ENCODE results near the gene DNAH8.

Gene DNAH8

DNA sequence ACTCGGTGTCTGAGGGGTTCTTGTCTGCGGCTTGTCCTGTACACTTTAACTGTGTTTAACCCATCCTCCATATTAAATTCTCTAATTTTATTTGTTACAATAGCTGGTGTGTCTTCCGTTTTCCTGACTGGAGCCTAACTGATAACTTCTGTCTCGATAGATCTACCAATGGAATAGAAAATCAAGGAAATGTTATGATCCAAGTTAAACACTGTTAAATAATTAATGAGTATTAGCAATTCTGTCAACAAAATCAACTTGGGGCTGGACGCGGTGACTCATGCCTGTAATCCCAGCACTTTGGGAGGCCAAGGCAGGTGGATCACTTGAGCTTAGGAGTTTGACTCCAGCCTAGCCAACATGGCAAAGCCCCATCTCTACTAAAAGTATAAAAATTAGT is 81.7 kb downstream of the DNAH8 start:
- DNase-seq (ENCODE audit: low read depth) = no peak

- DNase-seq (ENCODE audit: low read depth) = no peak
Observed at GRCh38 chr6:38797391-38797790, 82.3 kb downstream of the DNAH8 start.

- DNase-seq (ENCODE audit: low read depth) = no peak
Observed at GRCh38 chr6:38799529-38800184, 84.5 kb downstream of the DNAH8 start.

- no peak for DNase-seq (ENCODE audit: low read depth)
Observed at GRCh38 chr6:38801305-38801704, 86.2 kb downstream of the DNAH8 start.

GRCh38 chr6:38802497-38802896 is 87.4 kb downstream of the DNAH8 start:
- no peak for DNase-seq (ENCODE audit: low read depth)

DNA sequence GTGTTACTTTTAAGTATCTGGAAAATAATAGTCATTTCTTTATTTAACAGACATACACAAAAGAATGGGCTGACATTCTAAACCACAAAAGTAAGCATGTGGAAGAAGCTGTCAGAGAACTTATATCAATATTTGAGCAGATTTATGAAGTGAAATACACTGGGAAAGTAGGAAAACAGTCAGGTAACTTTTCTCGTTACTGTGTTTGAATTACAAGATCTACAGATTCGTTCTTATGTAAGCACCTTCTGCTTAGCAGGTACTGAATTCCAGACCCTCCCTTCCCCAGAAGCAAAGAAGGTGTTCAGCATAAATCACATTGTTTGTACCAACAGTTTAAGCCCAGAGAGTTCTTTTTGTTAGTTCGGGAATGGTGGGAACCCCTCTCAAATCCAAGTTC is 88.0 kb downstream of the DNAH8 start:
- no peak for DNase-seq (ENCODE audit: low read depth)

DNA sequence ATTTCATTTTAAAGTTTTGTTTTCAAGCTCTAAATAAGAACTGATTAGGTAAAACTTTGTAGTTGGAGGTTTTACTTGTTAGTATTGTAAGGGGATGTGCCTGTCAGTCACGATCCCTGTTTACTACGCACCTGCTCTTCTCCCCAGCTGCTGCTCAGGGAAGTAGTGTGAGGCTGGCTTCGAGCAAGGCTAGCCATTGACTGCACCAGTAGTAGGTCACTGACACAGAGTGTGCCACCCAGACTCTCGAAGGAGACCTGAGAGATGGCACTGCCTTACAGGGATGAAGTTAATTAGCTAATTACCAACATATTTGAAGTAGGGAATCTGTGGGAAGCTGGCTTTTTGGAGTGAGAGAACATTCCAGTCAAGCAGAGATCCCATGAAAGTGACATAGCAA is 89.2 kb downstream of the DNAH8 start:
- no peak for DNase-seq (ENCODE audit: low read depth)

DNA sequence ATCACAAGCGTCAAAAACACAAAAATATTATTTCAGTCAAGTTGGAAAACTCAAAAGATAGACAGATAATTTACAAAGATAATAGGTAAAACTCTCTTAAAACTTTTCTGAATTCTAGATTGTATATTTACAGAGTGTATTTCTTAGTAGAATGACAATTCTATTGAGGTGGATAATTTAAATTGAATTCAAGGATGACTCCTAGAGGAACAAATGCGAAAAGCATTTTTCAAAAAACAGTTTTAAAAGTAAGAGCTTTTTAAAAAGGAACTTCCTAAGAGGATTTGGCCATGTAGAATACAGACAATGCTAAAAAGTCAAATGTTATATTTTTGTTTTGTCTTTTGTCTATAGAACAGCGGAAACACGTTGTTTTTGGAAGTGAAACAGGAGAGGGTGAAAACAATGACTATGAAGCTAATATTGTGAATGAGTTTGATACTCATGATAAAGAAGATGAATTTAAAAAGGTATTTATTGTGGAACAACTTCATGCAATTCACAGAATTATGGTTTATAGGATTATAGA is 90.1 kb downstream of the DNAH8 start:
- no peak for DNase-seq (ENCODE audit: low read depth)

- DNase-seq (ENCODE audit: low read depth) = no peak
Observed at GRCh38 chr6:38805692-38806091, 90.6 kb downstream of the DNAH8 start.

- DNase-seq (ENCODE audit: low read depth) = no peak
Observed at GRCh38 chr6:38806271-38806670, 91.2 kb downstream of the DNAH8 start.

DNA sequence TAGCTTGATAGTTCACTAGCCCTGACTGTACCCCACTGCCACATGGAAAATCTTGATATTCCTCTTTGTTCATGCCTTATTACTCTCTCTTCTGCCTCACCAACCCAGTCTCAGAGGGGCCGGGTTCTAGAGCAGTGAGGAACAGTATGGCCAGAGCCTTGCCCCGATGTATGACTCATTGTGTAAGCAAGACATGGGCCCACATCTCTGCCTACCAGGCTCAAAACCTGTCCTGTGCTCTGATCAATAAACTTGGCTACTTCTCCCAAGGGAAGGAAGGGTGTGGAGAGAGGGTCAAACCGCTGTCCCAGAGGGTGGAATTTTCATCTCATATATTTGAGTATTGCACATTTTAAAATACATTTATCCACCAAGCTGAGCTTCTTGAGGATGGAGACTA is 91.7 kb downstream of the DNAH8 start:
- no peak for DNase-seq (ENCODE audit: low read depth)

GRCh38 chr6:38808039-38808438 is 92.9 kb downstream of the DNAH8 start:
- no peak for DNase-seq (ENCODE audit: low read depth)

GRCh38 chr6:38813041-38813823 is 98.1 kb downstream of the DNAH8 start:
- DNase-seq (ENCODE audit: low read depth) = no peak

DNA sequence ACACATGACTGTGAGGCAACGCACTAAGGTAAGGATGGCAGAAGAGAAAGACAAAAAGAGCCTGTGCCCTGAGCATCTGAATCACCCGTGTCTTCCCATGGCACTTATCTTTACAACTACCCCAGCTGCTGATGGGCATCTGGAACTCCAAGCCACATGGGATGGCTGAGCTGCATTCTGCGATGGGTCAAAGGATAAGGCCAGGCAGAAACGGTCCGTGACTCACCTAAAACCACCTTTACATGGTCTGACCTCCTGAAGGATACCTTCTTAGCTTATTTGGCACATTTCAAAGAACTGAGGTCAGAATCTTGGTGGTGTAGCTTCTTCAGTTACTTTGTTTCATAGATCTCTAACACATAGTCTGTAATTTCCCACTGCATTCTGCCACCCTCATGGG is 99.7 kb downstream of the DNAH8 start:
- no peak for DNase-seq (ENCODE audit: low read depth)

GRCh38 chr6:38815250-38815649 is 100.1 kb downstream of the DNAH8 start:
- no peak for DNase-seq (ENCODE audit: low read depth)

DNA sequence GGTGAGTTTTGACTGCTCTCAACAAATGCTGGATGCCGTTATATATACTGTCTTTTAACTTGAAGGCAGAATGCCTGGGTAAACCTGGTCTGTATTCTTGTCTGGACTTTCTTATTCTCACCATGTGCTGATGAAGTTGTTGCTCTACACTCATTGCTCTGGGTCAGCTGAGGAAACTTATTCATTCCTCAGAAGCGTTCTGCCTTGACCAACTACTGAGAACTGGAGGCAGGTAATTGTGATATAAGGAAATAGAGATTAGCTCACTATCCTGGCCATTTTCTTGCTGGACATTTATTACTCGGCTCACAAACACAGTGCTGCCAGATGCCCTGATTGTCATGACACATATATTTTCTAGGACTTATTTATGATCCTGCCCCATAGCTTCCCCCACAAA is 103.6 kb downstream of the DNAH8 start:
- no peak for DNase-seq (ENCODE audit: low read depth)

DNA sequence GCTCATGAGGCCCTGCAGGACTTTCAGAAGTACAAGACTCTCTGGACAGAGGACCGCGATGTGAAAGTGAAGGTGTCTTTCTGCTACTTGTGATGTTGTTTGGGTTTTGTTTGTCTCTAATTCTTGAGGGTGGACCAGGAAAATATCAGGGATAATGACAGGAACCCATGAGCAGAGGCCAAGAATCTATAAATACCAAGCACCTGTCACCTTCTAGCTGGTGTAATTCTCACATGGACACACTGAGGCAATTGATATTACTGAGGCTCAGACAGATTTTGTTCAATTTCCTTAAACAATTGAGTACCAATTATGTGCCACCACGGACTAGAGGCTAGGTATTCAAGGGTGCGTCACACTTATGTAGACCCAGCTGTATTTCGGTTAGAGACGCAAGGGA is 107.9 kb downstream of the DNAH8 start:
- DNase-seq (ENCODE audit: low read depth) = no peak

DNA sequence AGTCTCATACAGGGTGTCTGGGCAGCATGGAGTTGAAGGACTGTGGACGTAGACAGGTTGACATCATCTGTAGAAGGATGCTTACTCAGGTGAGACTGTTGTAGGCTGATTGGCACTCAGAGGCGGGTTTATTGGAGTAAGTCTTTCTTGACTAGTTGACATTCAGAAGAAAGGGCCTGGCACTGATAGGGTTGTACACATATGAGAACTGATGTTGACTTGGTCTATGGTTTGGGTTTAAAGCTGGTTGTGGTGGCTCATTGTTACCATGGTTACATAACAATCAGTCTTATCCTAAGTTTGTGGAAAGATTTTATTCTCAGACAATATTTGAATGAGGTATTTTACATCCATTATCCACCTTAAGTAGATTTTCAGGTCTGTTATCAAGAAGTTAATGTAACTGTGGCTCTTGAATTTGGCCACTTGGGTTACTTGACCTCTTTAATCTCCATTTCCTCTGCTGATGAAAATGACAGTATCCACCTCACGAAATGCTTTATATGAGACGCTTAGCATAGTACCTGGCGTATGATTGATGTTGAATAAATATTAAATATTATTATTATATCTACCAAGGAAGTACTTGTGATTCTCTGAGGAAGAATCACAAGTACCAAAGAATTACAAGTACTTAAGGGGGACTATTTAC is 109.3 kb downstream of the DNAH8 start:
- DNase-seq (ENCODE audit: low read depth) = no peak

GRCh38 chr6:38827024-38827423 is 111.9 kb downstream of the DNAH8 start:
- no peak for DNase-seq (ENCODE audit: low read depth)

DNA sequence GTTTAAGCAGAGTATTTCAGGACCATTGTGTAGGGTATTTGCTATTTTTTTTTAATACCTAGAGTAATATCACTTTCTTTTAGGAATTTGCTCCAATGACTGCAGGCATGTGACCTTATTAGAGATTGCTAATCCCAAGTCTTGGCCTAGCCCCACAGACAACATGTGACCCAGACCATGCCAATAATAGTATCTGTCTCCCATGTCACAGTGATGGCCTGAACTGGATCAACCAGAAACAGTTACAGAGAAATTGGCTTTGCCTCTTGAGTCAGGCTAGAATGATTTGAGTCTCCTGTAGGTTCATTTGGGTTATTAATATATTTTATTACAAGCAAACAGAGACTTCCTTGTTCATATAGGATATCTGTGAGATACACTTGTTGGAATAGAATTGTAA is 116.8 kb downstream of the DNAH8 start:
- no peak for DNase-seq (ENCODE audit: low read depth)

DNA sequence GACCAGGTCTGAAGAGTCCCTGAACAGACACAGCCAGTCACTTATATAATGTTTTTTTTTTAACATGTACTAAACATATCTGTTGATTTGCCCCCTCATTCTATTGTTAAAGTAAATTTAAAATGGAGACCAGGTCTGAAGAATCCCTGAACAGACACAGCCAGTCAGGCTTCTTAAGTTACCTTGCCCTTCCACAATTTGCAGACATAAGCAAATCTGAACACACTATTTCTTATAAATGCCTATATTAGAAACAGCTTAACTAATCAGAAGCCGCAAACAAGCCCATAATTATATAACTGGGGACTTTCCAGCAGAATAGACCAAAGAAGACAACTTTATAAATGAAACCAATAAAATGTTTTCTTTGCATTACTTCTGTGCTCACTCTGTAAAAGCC is 118.2 kb downstream of the DNAH8 start:
- no peak for DNase-seq (ENCODE audit: low read depth)

- no peak for DNase-seq (ENCODE audit: low read depth)
Observed at GRCh38 chr6:38836585-38836984, 121.5 kb downstream of the DNAH8 start.

GRCh38 chr6:38837101-38837500 is 122.0 kb downstream of the DNAH8 start:
- DNase-seq (ENCODE audit: low read depth) = no peak
